ENCODE results near the gene CNOT8. TPM values are rescaled to one million over a fixed set of nuclear protein-coding genes. Genes with fewer than 3 reads are reported as not detected.
"Not testable (repeated sequence)": the region's sequence is repeated elsewhere in the genome, so short reads cannot be mapped to it uniquely, and the experiment has no call there.

The CNOT8 gene
- total RNA-seq (2014; rRNA removed; shearing (Covaris generic)), result 82.7 and 85.0 TPM in 2 replicates

DNA sequence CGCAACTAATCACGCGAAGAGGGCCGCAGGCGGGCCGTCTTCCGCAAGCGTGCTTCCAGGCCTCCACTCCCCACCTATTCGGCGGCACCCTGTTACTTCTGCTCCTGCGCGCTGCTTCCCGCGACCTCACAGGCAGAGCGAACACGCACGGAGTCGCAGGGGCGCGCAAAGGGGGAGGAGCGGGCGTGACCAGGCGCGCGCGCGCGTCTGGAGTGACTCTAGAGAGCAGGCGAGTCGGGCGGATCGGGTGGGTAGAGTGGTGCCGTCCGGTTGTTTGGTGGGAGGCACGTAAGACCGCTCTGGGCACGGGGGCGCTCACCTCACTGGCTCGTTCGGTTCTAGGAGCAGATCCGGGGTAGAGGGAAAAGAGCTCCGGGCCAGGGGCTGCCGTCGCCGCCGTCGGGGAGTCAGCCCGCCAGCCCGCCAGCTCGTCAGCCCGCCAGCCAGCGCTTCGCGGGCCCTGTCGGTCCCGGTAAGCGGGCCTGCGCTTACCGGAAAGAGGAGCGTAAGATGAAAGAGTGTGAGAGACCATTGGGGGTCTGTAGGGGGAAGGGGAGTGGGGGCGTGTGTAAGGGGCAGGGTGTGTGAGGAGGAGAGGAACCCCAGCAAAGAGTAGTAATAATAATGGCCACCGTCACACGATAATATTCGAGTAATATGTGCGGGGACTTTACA is at the start of gene CNOT8:
TSS of gene CNOT8 (plus strand) at position 331 of the 675 bp plus-strand sequence. CDS start 4,652 bp downstream, outside the sequence.
- DNase-seq (ENCODE audit: low spot score), result peak; percentile 96

DNA sequence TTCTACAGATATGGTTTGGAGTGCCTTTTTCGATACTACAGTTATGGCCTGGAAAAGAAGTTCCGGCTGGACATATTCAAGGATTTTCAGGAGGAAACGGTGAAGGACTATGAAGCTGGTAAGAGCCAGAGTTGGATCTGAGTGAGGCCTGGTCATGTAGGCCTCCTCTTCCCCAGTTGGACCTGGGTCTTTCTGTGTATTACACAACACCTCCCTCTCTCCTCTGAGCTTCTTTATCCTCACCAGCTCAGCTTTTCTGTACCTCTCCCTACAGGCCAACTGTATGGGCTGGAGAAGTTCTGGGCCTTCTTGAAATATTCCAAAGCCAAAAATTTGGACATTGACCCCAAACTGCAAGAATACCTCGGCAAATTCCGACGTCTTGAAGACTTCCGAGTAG is 47.2 kb upstream of the CNOT8 start:
- DNase-seq (ENCODE audit: low spot score), result no peak

DNA sequence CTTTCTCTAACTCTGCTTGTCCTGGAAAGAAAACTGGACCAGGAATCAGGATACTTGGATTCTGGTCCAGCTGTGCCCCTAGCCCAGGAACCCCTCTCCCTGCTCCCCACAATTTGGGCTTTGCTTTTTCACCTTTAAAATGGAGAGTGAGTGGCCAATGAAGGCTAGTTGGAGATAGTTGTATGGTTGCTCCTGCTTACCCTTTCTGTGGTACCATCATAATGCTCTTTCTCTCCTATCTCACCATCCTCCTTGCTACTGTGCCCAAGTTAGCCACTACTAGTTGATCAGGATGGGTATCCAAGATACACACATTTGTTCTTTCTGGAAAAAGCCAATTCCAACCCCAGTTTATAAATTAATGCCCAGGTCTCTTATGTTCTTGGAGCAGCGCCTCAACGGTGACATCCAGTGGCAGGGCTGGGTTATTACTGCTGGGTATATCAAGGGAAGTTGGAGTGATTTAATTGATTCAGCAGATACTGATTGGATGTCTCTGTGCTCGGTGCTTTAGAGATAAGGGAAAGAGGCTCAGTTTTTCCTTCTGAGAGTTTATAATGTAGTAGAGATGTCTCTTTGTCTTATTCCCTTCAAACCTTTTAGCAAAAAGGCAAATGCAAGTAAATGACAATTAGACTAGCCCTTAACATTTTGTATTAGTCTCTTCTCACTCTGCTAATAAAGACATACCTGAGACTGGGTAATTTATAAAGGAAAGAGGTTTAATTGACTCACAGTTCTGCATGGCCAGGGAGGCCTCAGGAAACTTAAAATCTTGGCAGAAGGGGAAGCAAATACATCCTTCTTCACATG is 46.6 kb upstream of the CNOT8 start:
- peak; percentile 62 for DNase-seq (ENCODE audit: low spot score)

DNA sequence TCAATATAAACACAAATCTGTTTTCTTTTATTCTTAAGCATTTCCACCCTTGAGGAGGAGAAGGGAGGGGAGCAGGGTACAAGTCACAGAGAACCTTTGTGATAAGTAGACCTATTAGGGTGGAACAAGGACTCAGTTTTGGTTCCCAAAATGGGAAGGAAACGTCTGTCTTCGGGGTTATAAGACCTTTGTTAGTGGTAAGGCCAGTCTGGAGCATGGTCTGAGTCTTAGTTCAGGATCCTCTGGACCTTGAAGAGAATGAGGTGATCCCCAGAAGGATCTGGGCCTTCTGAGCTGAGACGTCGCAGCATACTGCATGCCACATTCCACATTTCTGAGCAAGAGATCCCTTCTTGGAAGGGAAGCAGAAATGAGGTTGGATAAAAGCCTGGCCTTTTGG is 45.3 kb upstream of the CNOT8 start:
- DNase-seq (ENCODE audit: low spot score), result no peak

GRCh38 chr5:154813736-154814135 is 44.7 kb upstream of the CNOT8 start:
- no peak for DNase-seq (ENCODE audit: low spot score)

DNA sequence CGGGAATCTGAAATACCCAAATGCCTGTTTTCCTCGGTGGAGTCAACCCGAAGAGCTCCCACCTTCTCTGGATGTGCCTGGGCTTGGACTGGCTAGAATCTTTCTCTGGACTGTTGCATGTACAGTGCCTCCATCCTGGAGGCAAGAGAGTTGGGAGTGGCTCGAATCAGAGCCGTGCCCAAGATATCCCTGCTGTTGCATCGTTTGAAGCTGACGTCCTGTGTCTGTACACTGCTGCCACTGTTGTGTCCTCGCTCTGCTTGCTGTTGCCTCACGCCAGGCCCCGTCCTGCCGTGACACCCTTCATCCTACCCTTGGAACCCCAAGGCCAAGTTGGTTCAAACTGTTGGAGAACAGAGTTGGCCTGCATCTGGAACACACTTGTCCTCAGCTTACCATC is 43.4 kb upstream of the CNOT8 start:
- DNase-seq (ENCODE audit: low spot score), result no peak

DNA sequence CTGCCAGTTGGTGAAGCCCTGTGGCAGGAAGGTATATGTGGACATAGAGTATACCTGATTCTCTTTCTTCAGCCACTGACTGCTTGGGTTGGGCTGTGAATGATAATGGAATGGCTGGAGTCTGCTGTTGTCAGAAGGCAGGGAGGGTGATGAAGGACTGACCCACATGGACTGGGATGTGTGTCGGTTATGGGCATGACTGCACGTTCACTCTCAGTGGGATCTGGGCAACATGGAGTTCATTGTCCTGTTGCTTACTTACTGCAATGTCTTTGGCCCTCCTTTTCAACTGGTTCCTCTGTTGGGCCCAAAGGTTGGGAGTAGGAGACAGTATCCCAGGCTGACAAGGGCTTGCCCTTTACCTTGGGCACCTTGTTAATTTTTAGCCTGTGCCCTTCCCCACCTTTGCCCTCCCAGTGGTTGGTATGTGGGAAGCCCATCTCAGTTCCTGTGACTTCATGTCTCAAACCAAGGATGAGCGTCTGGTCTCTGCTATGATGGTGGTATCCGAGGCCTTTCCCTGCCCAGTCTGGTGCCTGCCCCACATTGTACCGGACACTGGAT is 42.7 kb upstream of the CNOT8 start:
- no peak for DNase-seq (ENCODE audit: low spot score)

DNA sequence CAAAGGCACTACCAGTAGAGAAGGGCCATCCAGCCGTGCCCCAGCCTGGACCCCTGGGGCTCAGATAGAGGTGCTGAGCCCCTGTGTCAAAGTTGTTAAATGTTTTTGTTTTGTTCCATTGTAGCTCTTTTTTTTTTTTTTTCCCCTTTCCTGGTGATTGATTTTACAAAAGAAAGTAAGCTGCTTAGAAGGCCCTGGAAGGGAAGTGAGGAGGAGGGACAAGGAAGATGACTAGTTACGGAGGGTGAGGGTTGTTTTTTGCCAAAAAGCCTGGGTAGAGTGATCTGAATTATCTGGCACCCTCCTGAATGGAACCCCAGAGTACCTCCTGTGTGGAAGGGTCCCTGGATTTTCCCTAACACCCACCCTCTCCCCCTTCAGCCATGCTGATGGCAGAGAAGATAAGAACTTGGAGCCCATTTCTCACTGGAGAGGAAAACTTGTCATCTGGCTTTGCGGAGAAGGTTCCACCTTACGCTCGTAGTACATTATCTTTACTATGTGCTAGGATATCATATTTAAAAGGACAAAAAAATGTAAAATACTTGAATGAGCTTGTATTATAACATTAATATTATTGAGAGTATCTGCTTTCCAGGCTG is 41.4 kb upstream of the CNOT8 start:
- no peak for DNase-seq (ENCODE audit: low spot score)

DNA sequence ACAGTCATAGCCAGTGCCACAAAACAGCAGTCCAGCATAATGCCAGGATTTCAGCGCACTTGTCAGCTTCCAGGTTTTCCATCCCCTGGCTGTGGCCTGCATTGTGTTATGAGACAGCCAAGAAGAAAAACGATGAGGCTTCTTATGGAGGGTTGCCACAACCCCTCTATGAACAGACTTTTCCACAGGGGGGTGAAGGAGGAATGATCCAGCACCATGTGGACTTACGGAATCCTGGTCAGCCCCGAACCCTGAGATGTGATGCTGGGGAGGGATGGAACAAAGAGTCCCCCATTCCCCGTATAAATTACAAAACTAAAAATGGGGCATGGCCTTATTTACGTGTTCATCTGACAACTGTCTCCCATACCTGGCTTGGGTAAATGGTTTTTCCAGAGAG is 40.6 kb upstream of the CNOT8 start:
- no peak for DNase-seq (ENCODE audit: low spot score)

GRCh38 chr5:154818471-154819116 is 39.8 kb upstream of the CNOT8 start:
- DNase-seq (ENCODE audit: low spot score), result no peak

- DNase-seq (ENCODE audit: low spot score), result no peak
Measured at GRCh38 chr5:154819546-154819945, 38.9 kb upstream of the CNOT8 start.

DNA sequence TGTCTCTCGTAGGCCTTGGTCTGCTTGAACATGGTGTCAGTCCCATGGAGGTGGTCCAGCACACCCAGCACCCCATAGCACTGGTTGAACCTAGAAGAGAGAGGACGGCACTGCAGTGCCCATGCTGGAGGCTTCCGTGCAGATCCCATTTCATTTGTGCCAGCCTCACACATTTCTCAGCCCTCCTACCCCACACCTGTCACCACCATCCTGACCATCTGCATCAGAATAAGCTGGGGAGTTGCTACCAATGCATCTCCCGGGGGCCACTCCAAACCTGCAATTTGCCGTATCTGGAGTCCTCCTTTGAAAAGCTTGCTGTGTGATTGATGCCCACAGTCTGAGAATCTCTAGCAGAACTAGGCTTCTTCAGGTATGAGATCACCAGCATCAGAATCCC is 38.0 kb upstream of the CNOT8 start:
- no peak for DNase-seq (ENCODE audit: low spot score)

DNA sequence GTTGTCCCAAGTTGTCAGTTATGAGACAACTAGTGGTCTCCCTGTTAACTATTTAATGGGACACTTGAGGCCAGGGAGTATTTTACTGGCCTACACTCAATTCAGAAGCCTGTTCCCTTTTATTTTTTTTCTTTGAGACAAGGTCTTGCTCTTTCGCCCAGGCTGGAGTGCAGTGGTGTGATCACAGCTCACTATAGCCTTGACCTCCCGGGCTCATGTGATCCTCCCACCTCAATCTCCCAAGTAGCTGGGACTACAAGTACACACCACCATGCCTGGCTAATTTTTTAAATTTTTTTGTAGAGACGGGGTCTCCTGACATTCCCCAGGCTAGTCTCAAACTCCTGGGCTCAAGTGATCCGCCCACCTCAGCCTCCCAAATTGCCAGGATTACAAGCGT is 35.5 kb upstream of the CNOT8 start:
- not testable (repeated sequence) for DNase-seq (ENCODE audit: low spot score)

DNA sequence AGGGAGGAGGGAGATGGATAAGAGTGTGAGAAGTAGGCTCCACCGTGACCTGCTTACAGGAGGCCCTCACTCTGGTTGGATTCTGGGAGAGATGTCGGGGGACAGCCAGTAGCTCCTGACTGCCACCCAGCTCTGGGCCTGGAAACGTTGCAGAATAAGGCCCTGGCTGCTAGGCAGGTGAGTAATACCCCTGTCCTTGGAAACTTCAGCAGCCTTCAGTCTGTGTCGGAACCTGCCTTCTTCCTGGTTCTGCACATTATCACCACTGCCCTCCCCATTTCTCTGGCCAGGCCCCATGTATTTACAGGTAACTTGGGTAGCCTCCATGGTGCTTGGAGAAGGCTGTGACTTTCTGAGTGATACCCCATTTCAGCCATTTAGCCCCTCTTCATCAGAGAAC is 34.8 kb upstream of the CNOT8 start:
- DNase-seq (ENCODE audit: low spot score), result no peak

GRCh38 chr5:154824070-154824469 is 34.4 kb upstream of the CNOT8 start:
- DNase-seq (ENCODE audit: low spot score), result no peak

- DNase-seq (ENCODE audit: low spot score), result peak; percentile 46
Measured at GRCh38 chr5:154829181-154829588, 29.2 kb upstream of the CNOT8 start.

DNA sequence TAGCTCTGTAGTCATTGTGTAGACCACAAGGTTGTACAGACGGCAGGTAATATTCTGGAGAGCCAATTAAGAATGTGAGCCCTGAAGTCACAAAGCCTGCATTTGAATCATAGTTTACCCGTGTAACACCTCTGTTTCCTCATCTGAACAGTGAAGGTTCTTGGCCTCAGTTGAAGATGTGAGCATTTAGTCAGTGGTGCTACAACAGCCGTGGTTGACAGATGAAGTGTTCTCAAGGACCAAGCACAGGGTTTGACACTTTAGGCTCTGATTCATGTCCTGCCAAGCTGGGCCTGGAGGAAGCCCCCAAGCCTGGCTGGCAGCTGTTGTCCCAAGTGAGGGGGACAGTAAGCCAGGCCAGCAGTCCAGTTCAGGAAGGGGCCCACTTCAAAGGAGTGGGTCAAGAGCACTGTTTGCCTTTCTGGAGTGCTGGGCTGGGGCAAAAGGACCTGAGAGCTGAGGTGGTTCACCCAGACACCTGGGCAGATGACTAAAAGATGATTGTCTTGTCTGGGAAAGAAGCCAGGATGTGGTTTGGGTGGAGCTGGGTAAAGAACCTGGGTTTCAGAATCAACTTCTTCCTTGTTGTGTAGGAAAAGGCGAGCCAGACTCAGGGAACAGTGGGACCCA is 28.7 kb upstream of the CNOT8 start:
- DNase-seq (ENCODE audit: low spot score), result peak; percentile 88

DNA sequence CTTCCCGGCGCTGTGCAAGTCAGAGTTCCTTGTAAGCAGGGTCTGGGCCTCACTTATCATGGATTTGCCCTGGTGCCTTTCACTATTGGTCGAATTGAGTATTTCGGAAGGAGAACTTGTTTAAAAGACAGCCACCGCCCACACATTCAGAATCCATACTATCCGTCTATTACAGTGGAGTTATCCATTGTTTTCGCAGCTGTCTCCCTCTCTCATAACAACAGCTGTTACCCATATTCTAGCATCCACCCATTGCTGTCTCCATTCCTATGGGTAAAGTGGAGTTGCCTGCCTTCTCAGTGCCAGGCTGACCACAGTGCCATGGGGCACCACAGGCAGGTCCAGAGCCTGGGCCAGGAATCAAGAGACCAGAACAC is 28.2 kb upstream of the CNOT8 start:
- DNase-seq (ENCODE audit: low spot score), result peak; percentile 43

GRCh38 chr5:154830596-154830995 is 27.8 kb upstream of the CNOT8 start:
- no peak for DNase-seq (ENCODE audit: low spot score)

- DNase-seq (ENCODE audit: low spot score), result no peak
Measured at GRCh38 chr5:154831451-154831850, 27.0 kb upstream of the CNOT8 start.

DNA sequence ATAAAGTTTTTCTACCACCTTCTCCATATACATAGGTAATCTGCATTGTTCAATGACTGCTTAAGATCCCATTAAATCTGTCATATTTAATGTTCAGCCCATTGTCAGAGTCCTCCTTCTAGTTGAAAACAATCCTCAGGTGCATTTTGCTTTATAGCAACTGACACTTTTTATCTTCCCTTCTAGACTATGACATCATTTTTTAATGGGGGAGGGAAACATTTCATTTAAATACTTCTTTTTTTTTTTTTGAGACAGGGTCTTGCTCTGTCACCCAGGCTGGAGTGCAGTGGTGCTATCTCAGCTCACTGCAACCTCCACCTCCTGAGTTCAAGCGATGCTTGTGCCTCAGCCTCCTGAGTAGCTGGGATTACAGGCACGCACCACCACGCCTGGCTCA is 25.6 kb upstream of the CNOT8 start:
- DNase-seq (ENCODE audit: low spot score), result not testable (repeated sequence)

- DNase-seq (ENCODE audit: low spot score), result no peak
Measured at GRCh38 chr5:154834053-154834452, 24.4 kb upstream of the CNOT8 start.
